Measurements from ENCODE around the gene BLACAT1. TPM values are rescaled to one million over a fixed set of nuclear protein-coding genes. Genes with fewer than 3 reads are reported as not detected.
A peak's percentile ranks its signal among the peaks of the same experiment; 100 is the strongest.

BLACAT1 gene
- total and polyA plus RNA-seq, 2 of the 13 experiments (the other 11 are each of a cell fraction or from before 2014, with no cell fraction given), result 1.2 to 2.8 TPM

- TF ChIP-seq RNF219 (CRISPR knock-in tag; IDR thresholded peaks at IDR 0.05) (no peak), TCF7 (IDR thresholded peaks at IDR 0.05; ENCODE audit: low read depth) (peak; percentile 51; the same call in 1 of the 2 replicates), ZNF878 (CRISPR knock-in tag; IDR thresholded peaks at IDR 0.05) (no peak), CCDC6 (CRISPR knock-in tag; IDR thresholded peaks at IDR 0.05) (peak; percentile 47; the same call in 1 of the 2 replicates), THRA (CRISPR knock-in tag; IDR thresholded peaks at IDR 0.05; ENCODE audit: borderline replicate concordance) (peak; percentile 67; the same call in 1 of the 2 replicates), BCL6 (CRISPR knock-in tag; IDR thresholded peaks at IDR 0.05) (peak; percentile 63), NCOA1 (CRISPR knock-in tag; IDR thresholded peaks at IDR 0.05) (no peak), DZIP1 (CRISPR knock-in tag; IDR thresholded peaks at IDR 0.05) (no peak), EEA1 (CRISPR knock-in tag; IDR thresholded peaks at IDR 0.05; ENCODE audit: borderline replicate concordance) (no peak), CSRNP2 (CRISPR knock-in tag; conservative IDR thresholded peaks at IDR 0.05; ENCODE audit: low read depth) (no peak), MTF1 (CRISPR knock-in tag; IDR thresholded peaks at IDR 0.05) (no peak), KDM4B (CRISPR knock-in tag; IDR thresholded peaks at IDR 0.05) (no peak), U2AF2 (IDR thresholded peaks at IDR 0.05; ENCODE audit: low read depth, low read length) (no peak), SMAD3 (CRISPR knock-in tag; IDR thresholded peaks at IDR 0.05) (0 out of 2 replicates have a peak, but pooled peaks have one; percentile 40), NR0B2 (CRISPR knock-in tag; IDR thresholded peaks at IDR 0.05) (no peak), KDM5A (IDR thresholded peaks at IDR 0.05; ENCODE audit: borderline replicate concordance, low read length) (no peak), HNRNPLL (IDR thresholded peaks at IDR 0.05; ENCODE audit: low read depth, low read length, poor library complexity, severe bottlenecking) (no peak), ETV5 (CRISPR knock-in tag; IDR thresholded peaks at IDR 0.05; ENCODE audit: borderline replicate concordance) (peak; percentile 64; the same call in 1 of the 2 replicates), ZKSCAN5 (CRISPR knock-in tag; IDR thresholded peaks at IDR 0.05) (no peak), ZNF766 (CRISPR knock-in tag; IDR thresholded peaks at IDR 0.05; ENCODE audit: borderline replicate concordance) (no peak)
These were observed 29.4 kb upstream of the BLACAT1 start (continued) for GRCh38 chr1:205484985-205485967.

All from HepG2 (cell line).